SK-N-SH (cell line): ENCODE results near the gene PISD. TPM values are rescaled to one million over a fixed set of nuclear protein-coding genes. Genes with fewer than 3 reads are reported as not detected.

Experiments used
- CTCF ChIA-PET: fragments of 300-600, 350-600 bp; formaldehyde crosslinking; extraction: SDS; loops from one replicate; lab custom pipeline; 2021; lab: Yijun Ruan, JAX
- POLR2A ChIA-PET: fragments of 350-600 bp; sonication (Branson Sonifier 250); formaldehyde crosslinking; extraction: SDS; loops from one replicate; lab custom pipeline; 2020; ENCODE audit warnings: antibody characterized with exemption, inconsistent platforms; lab: Yijun Ruan, JAX
- DNase-seq: peaks from one replicate; pipeline ENCODE4 v3.0.0; 2012
- H2AFZ ChIP-seq: fragments of 200-600 bp; sonication (generic); 2 replicates; pipeline ENCODE4 v1.8.1; 2016; ENCODE audit warnings: antibody characterized with exemption, mild to moderate bottlenecking, low read depth
- H3F3A ChIP-seq: fragments of 200-600 bp; sonication (generic); replicated peaks from 2 replicates; pipeline ENCODE3; 2016; ENCODE audit warnings: antibody characterized with exemption, mild to moderate bottlenecking; ENCODE audit not compliant: insufficient read depth
- H3K27ac ChIP-seq, 2 experiments: fragments of 200-500 bp in 1 of 2; fragments of 200-600 bp in 1 of 2; sonication (Bioruptor generic) in 1 of 2; sonication (generic), shearing (Covaris generic) in 1 of 2; 2 replicates each; pipeline versions ENCODE4 v1.5.1 to v1.6.1; 2014 to 2016; ENCODE audit warnings: low read depth in 2 of 2, inconsistent platforms in 1 of 2, low read length in 1 of 2, mild to moderate bottlenecking in 1 of 2, mixed read lengths in 1 of 2
- H3K27me3 ChIP-seq: fragments of 200-600 bp; sonication (generic), shearing (Covaris generic); 2 replicates; pipeline ENCODE4 v1.6.1; 2016; ENCODE audit warnings: mixed run types; ENCODE audit not compliant: insufficient read depth
- H3K36me3 ChIP-seq, 2 experiments: fragments of 200-500 bp in 1 of 2; fragments of 200-600 bp in 1 of 2; sonication (Bioruptor generic) in 1 of 2; sonication (generic) in 1 of 2; replicated peaks in 1 of 2; 2 replicates each; pipeline versions ENCODE3 to v1.5.1; 2014 to 2016; ENCODE audit warnings: low read length in 1 of 2, mild to moderate bottlenecking in 1 of 2; ENCODE audit not compliant: insufficient read depth in 2 of 2, control insufficient read depth in 1 of 2
- H3K4me1 ChIP-seq, 2 experiments: fragments of 200-500 bp in 1 of 2; fragments of 200-600 bp in 1 of 2; sonication (Bioruptor generic) in 1 of 2; sonication (generic), shearing (Covaris generic) in 1 of 2; 2 replicates each; pipeline versions ENCODE4 v1.5.1 to v1.6.1; 2014 to 2016; ENCODE audit warnings: low read depth in 1 of 2, low read length in 1 of 2, mixed run types in 1 of 2; ENCODE audit not compliant: insufficient read depth in 2 of 2, control insufficient read depth in 1 of 2
- H3K4me2 ChIP-seq: fragments of 200-600 bp; sonication (generic), shearing (Covaris generic); 2 replicates; pipeline ENCODE4 v1.6.1; 2017; ENCODE audit warnings: mixed run types
- H3K4me3 ChIP-seq, 2 experiments: fragments of 200-500 bp in 1 of 2; fragments of 200-600 bp in 1 of 2; sonication (Bioruptor generic) in 1 of 2; sonication (generic), shearing (Covaris generic) in 1 of 2; 2 replicates each; pipeline versions ENCODE4 v1.5.1 to v1.8.1; 2014 to 2016; ENCODE audit warnings: low read depth in 2 of 2, inconsistent platforms in 1 of 2, low read length in 1 of 2, mild to moderate bottlenecking in 1 of 2, mixed read lengths in 1 of 2, moderate library complexity in 1 of 2
- H3K79me2 ChIP-seq: fragments of 200-600 bp; sonication (generic); 2 replicates; pipeline ENCODE4 v1.8.1; 2017; ENCODE audit warnings: mild to moderate bottlenecking; ENCODE audit not compliant: insufficient read depth
- H3K9ac ChIP-seq: fragments of 200-600 bp; sonication (generic); 2 replicates; pipeline ENCODE4 v1.6.1; 2017; ENCODE audit warnings: mixed run types
- H3K9me2 ChIP-seq: fragments of 200-600 bp; sonication (generic); 2 replicates; pipeline ENCODE4 v1.6.1; 2017; ENCODE audit warnings: mixed run types
- H3K9me3 ChIP-seq: fragments of 200-600 bp; sonication (generic); 2 replicates; pipeline ENCODE4 v1.6.1; 2017; ENCODE audit warnings: mixed run types, mild to moderate bottlenecking, moderate library complexity
- H4K20me1 ChIP-seq: fragments of 200-600 bp; sonication (generic); 2 replicates; pipeline ENCODE4 v1.6.1; 2017; ENCODE audit warnings: mild to moderate bottlenecking, mixed run types; ENCODE audit not compliant: insufficient read depth
- ELF1 ChIP-seq: IDR thresholded peaks from 2 replicates; pipeline ENCODE4 v1.4.0; 2012
- FOXM1 ChIP-seq: IDR thresholded peaks from 2 replicates; pipeline ENCODE4 v1.4.0; 2012; ENCODE audit warnings: low read depth, mild to moderate bottlenecking
- GABPA ChIP-seq: IDR thresholded peaks from 2 replicates; pipeline ENCODE4 v1.4.0; 2012; ENCODE audit warnings: low read depth, mild to moderate bottlenecking
- GATA2 ChIP-seq: sonication (generic); formaldehyde crosslinking; IDR thresholded peaks from 2 replicates; pipeline ENCODE4 v1.5.0; 2020; ENCODE audit warnings: mild to moderate bottlenecking, missing genetic modification reagents
- MXI1 ChIP-seq: IDR thresholded peaks from 2 replicates; pipeline ENCODE4 v1.6.1; 2012; ENCODE audit warnings: mild to moderate bottlenecking, low read depth, low read length, improper control_type of control experiment
- PBX3 ChIP-seq: IDR thresholded peaks from 2 replicates; pipeline ENCODE4; 2012
- RAD21 ChIP-seq: IDR thresholded peaks from 2 replicates; pipeline ENCODE4 v1.6.1; 2012; ENCODE audit warnings: mild to moderate bottlenecking, low read length
- RCOR1 ChIP-seq: fragments of 150-350 bp; IDR thresholded peaks from 2 replicates; pipeline ENCODE4 v1.6.1; 2017; ENCODE audit warnings: antibody characterized with exemption, low read length
- RXRA ChIP-seq: IDR thresholded peaks from 2 replicates; pipeline ENCODE4 v1.4.0; 2012; ENCODE audit warnings: low read depth, mild to moderate bottlenecking, borderline replicate concordance
- SIN3A ChIP-seq: IDR thresholded peaks from 2 replicates; pipeline ENCODE4 v1.6.1; 2012; ENCODE audit warnings: low read depth, mild to moderate bottlenecking, low read length, moderate library complexity, borderline replicate concordance
- TCF12 ChIP-seq: IDR thresholded peaks from 2 replicates; pipeline ENCODE4 v1.4.0; 2012
- USF1 ChIP-seq: IDR thresholded peaks from 2 replicates; pipeline ENCODE4 v1.4.0; 2012; ENCODE audit warnings: low read depth, borderline replicate concordance
- YY1 ChIP-seq: IDR thresholded peaks from 2 replicates; pipeline ENCODE4 v1.4.0; 2012; ENCODE audit warnings: low read depth, mild to moderate bottlenecking
- WGBS: methylation state at CpG from one replicate; pipeline ENCODE4 v1.1.6; 2017; ENCODE audit warnings: low lambda C conversion rate; 5-methylcytosine and 5-hydroxymethylcytosine counted together
- polyA plus RNA-seq, 3 experiments: library from polyadenylated mRNA; depleted of rRNA; stranded (reverse); fragments of >200 nt; gene quantifications; 2 replicates each; pipeline ENCODE4 v1.2.3, GENCODE V29; 2012
- TF ChIP-seq, protein P1 (sequence below): IDR thresholded peaks from 2 replicates; pipeline ENCODE4 v1.4.0; 2012; ENCODE audit warnings: low read depth
- TF ChIP-seq, protein P2 (sequence below): IDR thresholded peaks from 2 replicates; pipeline ENCODE4 v1.4.0; 2012; ENCODE audit warnings: low read depth, borderline replicate concordance

Gene PISD
- polyA plus RNA-seq, 1 of the 3 experiments (the other 2 are of a cell fraction) = 34.9 TPM

DNA sequence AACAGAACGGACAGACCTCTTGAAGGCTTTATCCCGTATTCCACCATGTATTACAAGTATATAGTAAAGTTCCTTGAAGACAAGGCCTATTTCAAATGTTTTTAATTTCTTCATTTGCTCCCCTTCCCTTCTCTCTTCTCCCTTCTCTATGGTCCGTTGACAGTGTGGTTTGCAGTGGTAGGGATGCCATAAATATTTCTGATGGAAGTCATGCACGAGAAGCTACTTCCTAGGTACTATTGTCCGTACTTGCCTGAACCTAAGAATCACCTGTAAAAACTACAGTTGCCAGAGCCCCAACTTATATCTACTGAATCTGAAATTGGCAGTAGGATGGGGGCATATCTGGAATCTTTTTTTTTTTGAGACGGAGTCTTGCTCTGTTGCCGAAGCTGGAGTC is 2.8 kb downstream of the PISD start:
- 93% methylated on average over 7 of the region's 7 CpGs for WGBS

DNA sequence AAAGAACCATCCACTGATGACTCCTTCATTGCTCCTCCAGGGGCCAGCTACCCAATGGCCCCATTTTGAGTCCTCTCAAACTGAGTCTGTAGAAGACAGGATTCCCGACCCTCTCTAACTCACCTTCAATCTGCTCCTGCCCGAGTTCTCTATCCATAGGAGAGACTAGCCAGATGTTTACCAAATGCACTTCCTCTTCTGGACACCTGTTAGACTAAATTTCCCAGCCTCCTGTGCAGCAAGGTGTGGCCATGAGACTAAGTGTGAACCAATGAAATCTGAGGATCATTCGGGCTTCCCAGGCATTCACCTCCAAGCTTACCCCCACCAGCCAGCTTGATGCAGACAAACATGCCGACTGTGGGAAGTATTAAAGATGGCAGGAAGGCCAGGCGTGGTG is 7.6 kb downstream of the PISD start:
- H3K4me3 ChIP-seq = no peak overlapping the region
- H3K9ac ChIP-seq = no peak overlapping the region
- no peaks in the 10 kb centered on the region for H3K9me3 ChIP-seq
- no peak overlapping the region for H2AFZ ChIP-seq
- no peaks in the 10 kb centered on the region for H3K27me3 ChIP-seq
- peaks cover 91% of the 10 kb centered on the region for H3K79me2 ChIP-seq
- POLR2A ChIA-PET = no interaction called here
- no peak overlapping the region for H3K27ac ChIP-seq
- H3K9me2 ChIP-seq = no peaks in the 10 kb centered on the region
- DNase-seq = no peak
- H4K20me1 ChIP-seq = peaks cover 10% of the 10 kb centered on the region
- WGBS = 100% methylated on average over 4 of the region's 5 CpGs
- TF ChIP-seq, protein P1, sequence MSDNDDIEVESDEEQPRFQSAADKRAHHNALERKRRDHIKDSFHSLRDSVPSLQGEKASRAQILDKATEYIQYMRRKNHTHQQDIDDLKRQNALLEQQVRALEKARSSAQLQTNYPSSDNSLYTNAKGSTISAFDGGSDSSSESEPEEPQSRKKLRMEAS = no peak
- TF ChIP-seq RCOR1 = no peak
- no peak for TF ChIP-seq GATA2 (CRISPR knock-in tag)
- no peak for TF ChIP-seq PBX3
- no peaks in the 10 kb centered on the region; a peak in 1 of 4 replicates for H3K4me1 ChIP-seq
- no peak overlapping the region for H3K4me2 ChIP-seq
- CTCF ChIA-PET = interaction anchor here (0.6 to 3.0 kb wide), 4 partner anchors 11 to 316 kb away, joined by 3 to 10 read pairs (median 6); no protein-coding TSS in a partner anchor
- H3F3A ChIP-seq = peaks cover 5% of the 10 kb centered on the region
- H3K36me3 ChIP-seq = no peaks in the 10 kb centered on the region

More for the DNA sequence above, 2.8 kb downstream of the PISD start:
- no peak for DNase-seq
- TF ChIP-seq USF1 = no peak
- no peak for TF ChIP-seq YY1
- ChIA-PET CTCF (interaction anchor here (1.5 kb wide), 1 partner anchor 311 kb away, joined by 4 read pairs; no protein-coding TSS in a partner anchor), POLR2A (no interaction called here)
- H3K4me3 ChIP-seq = no peak overlapping the region
- H3K27ac ChIP-seq = no peak overlapping the region
- H3K4me2 ChIP-seq = no peak overlapping the region
- H3K27me3 ChIP-seq = no peaks in the 10 kb centered on the region
- H3K9ac ChIP-seq = no peak overlapping the region
- no peaks in the 10 kb centered on the region for H3K9me2 ChIP-seq
- H3K79me2 ChIP-seq = peaks cover 75% of the 10 kb centered on the region
- H3K4me1 ChIP-seq = peaks cover 5 to 9% of the 10 kb centered on the region in 2 experiments; a peak in 2 of 4 replicates
- H3K9me3 ChIP-seq = no peaks in the 10 kb centered on the region
- no peaks in the 10 kb centered on the region for H3K36me3 ChIP-seq
- H2AFZ ChIP-seq = no peak overlapping the region
- H3F3A ChIP-seq = peaks cover 8% of the 10 kb centered on the region
- peaks cover 6% of the 10 kb centered on the region; the same call in 1 of the 2 replicates for H4K20me1 ChIP-seq

- no peaks in the 10 kb centered on the region for H3K9me3 ChIP-seq
- H3K4me1 ChIP-seq = no peaks in the 10 kb centered on the region; a peak in 1 of 4 replicates
- no peaks in the 10 kb centered on the region for H3K9me2 ChIP-seq
- POLR2A ChIA-PET = no interaction called here
- peaks cover 5% of the 10 kb centered on the region for H3F3A ChIP-seq
- no peak overlapping the region for H3K4me2 ChIP-seq
- H3K27ac ChIP-seq = no peak overlapping the region
- WGBS = 95% methylated on average over 2 of the region's 2 CpGs
- peaks cover 91% of the 10 kb centered on the region for H3K79me2 ChIP-seq
- no peak overlapping the region for H3K9ac ChIP-seq
- H4K20me1 ChIP-seq = peaks cover 10% of the 10 kb centered on the region
- no peak overlapping the region for H2AFZ ChIP-seq
- CTCF ChIA-PET = interaction anchor here (1.6 to 3.0 kb wide), 2 partner anchors 12 to 316 kb away, joined by 5 to 10 read pairs; no protein-coding TSS in a partner anchor
- H3K27me3 ChIP-seq = no peaks in the 10 kb centered on the region
- DNase-seq = no peak
- H3K4me3 ChIP-seq = no peak overlapping the region
- no peaks in the 10 kb centered on the region for H3K36me3 ChIP-seq
- no peak for TF ChIP-seq USF1
- TF ChIP-seq MXI1 = no peak
- TF ChIP-seq ELF1 = no peak
- no peak for TF ChIP-seq FOXM1
- no peak for TF ChIP-seq RAD21
- TF ChIP-seq TCF12 = no peak
- TF ChIP-seq PBX3 = no peak
- TF ChIP-seq GABPA = no peak
- TF ChIP-seq, protein P2, sequence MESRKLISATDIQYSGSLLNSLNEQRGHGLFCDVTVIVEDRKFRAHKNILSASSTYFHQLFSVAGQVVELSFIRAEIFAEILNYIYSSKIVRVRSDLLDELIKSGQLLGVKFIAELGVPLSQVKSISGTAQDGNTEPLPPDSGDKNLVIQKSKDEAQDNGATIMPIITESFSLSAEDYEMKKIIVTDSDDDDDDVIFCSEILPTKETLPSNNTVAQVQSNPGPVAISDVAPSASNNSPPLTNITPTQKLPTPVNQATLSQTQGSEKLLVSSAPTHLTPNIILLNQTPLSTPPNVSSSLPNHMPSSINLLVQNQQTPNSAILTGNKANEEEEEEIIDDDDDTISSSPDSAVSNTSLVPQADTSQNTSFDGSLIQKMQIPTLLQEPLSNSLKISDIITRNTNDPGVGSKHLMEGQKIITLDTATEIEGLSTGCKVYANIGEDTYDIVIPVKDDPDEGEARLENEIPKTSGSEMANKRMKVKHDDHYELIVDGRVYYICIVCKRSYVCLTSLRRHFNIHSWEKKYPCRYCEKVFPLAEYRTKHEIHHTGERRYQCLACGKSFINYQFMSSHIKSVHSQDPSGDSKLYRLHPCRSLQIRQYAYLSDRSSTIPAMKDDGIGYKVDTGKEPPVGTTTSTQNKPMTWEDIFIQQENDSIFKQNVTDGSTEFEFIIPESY = no peak
- TF ChIP-seq RXRA = no peak
- no peak for TF ChIP-seq SIN3A
Measured at GRCh38 chr22:31653944-31654343, 8.1 kb downstream of the PISD start.
